Measurements from ENCODE around the gene NKAIN2.
"Not testable (repeated sequence)": the region's sequence is repeated elsewhere in the genome, so short reads cannot be mapped to it uniquely, and the experiment has no call there.

Gene NKAIN2

DNA sequence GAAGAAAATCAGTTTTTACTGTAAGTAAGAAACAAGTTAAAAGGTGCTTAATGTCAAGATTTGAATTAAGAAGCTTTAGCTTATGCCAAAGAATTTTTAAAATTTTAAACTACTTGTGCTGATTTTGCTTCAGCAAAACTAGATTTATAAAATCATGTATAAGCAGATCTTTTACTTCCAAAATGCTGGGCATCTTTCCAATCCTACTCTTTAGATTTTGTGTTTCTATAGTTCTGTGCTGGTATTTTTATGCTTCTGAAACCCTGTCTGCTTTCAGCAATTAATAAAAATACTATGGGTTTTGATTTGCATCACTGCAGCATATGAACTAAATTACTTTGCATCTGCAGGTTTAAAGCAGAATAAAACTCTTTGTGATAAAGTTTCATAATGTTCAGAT, 920.0 kb downstream of the NKAIN2 start:
- no peak for DNase-seq

DNA sequence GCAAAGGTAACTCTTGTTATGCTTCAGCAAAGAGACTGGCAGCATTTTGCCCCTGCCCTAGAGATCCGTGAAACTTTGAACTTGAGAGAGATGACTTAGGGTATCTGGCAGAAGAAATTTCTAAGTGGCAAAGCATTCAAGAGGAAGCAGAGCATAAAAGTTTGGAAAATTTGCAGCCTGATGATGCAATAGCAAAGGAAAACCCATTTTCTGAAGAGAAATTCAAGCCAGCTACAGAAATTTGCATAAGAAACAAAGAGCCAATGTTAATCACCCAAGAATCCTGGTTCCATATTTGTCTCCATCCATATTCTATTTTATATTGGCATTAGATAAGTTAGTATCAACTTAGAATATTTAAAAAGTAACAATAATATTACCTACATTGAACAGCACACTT, 934.1 kb downstream of the NKAIN2 start:
- DNase-seq, result not testable (repeated sequence)

DNA sequence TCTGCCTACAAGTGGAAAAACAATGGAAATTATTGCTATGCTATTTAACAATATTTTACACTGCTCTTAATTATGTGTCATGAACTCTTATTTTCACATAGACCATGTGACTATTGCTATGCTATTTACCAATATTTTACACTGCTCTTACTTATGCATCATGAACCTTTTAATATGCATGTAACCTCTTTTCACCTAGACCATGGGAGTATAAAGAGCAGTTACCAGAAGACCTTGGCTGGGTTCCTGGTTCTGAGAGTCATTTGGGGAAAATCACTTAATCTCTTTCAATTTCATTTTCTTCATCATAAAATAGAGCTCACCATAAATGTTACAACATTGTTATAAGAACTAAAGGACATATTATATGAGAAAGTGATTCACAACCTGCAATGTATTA, 934.8 kb downstream of the NKAIN2 start:
- no peak for DNase-seq

DNA sequence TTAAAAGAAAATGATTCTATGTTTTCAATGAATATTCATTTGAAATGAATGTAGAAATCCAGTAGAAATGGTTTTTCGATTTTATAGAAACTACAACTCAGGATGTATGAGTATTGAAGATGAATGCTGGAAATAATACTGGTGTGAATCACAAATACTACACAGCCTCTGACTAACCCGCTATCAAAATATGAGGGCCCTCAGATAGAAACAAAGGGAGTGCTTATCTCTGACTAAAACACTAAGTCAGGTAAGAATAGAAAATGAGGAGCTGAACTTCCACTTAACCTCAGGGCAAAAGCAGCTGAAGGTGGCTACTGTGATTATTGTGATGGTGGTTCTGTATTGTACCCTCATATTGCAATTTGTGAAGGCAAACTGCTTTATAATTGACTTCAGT, 937.7 kb downstream of the NKAIN2 start:
- no peak for DNase-seq

DNA sequence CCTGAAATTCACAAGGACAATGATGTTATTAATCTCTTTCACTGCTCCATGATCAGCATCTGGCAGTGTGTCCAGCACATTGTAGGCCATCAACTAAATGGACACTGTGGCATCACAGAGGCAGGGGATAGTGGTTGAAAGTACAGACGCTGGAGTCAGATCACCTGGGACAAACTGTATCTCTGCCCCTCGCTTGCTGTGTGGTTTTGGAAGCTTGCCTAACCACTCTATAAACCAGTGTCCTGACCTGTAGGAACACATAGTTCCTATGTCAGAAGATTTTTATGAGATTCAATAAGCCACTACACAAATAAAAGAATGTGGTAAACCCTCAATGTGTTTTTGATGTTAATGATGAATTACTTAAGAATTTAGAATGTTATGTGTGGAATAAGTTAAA, 939.3 kb downstream of the NKAIN2 start:
- no peak for DNase-seq

DNA sequence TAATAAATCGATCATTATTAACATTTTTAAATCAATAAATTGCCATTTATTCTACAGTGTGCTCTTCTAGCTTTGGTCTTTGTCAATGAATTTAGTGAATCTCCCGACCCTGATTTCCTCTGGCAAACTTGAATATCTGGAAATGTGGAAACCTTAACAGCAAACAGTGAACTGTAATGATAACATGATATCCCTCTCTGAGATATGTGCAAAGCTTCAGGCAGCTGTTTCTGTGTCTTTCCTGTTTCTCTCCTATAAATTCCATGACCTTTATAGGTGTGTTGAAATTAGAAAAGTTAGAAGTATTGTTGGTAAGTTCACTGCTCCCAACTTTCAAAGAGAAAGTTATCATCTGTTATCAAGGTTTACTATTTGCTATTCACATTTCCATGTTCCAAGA, 939.8 kb downstream of the NKAIN2 start:
- DNase-seq, result no peak

DNA sequence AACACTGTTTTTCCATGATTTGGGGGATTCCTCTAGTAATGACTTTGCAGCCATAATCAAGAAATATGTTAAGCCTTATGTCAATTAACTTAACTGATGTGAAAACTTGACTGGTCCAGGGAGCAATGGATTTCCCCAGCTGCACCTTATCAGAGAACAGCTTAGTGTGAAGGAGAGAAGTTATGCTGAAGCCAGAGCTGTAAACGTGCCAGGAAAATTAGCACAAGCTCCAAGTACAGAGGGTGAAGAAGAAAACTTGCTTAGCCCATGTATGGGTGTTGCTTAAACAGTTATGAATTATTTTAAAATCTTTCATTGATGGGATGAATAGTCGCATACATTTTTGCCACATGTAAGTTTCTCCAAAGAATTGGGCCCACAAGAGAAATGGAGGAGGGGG, 943.7 kb downstream of the NKAIN2 start:
- no peak for DNase-seq

DNA sequence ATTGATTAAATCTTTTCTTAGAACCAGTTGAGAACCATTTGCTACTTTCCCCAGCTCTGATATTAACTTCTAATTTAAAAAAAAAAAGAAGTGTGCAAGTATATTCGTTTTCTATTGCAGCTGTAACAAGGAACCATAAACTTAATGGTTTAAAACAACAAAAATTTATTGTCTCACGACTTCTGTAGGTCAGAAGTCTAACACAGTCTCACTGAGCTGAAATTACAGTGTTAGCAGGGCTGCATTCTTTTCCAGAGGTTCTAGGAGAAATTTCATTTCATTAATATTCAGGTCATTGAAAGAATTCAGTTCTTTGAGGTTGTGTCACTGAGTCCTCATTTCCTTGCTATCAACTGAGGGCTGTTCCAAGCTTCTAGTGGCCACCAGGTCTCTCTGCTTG, 945.1 kb downstream of the NKAIN2 start:
- DNase-seq, result no peak

DNA sequence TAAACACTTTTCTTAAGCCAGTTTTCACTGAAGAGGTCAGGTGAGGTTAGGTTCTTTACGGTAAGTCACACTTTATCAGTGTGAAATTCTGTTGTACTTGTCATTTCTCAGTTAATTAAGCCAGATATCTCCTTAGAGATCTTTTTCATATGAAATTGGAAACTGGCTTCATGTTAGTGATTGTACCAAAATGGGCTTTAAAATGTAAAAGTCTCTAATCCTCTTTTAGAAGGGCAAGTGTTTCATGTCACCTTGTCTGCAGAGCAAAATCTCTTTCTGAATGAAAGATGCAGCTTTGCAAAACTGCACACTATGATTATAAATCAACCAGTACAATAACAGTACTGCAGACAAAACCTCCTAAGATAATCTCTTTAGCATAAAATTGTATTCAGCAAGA, 949.3 kb downstream of the NKAIN2 start:
- no peak for DNase-seq

DNA sequence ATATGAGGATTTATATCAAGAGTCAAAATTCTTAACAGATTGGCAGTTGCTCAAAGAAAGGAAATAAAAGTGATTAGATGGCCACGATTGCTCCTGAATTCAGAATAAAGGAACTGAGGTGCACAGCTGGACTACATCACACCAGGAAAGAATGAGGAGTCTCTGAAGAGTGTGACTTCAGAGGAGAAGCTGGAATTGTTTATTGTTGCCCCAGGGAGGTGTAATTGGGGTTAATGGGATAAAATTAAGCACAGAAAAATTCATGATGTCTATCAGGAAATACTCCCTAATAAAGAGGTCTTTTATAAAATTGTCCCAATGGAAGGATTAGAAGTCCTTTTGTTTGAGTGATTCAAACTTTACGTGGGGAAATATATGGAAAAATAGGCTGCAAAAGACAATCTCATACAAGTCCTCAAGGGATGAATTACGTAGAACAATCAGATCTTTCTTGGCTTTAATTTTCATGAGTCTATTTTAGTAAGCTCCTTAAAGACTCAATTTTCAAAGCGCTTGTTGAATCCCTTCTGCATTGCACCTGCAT, 950.0 kb downstream of the NKAIN2 start:
- no peak for DNase-seq

DNA sequence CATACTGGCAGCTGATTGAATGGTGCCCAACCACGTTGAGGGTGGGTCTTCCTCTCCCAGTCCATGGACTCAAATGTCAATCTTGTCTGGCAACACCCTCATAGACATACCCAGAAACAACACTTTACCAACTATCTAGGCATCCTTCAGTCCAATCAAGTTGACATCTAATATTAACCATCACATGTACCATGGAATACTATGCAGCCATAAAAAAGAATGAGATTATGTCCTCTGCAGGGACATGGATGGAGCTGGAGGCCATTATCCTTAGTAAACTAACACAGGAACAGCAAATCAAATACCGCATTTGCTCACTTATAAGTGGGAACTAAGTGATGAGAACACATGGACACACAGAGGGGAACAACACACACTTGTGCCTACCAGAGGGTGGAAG, 951.7 kb downstream of the NKAIN2 start:
- DNase-seq, result no peak

DNA sequence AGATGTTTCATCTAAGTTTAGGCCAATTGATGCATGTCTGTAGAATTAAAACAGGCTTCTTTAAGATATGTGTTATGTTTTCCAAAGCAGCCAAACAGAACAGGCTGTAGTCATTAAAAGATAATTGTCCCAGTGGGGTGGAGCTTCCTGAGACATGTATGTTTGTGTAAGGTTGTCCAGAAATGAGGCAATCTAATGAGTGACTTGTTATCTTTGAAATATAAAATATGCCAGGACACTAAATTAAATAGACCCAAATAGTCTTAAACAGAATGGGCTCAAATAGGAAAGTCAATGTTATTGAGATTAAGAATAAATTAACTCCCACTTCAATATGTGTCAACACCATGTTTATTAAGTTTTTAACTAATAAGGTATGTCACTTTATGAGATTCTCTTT, 953.9 kb downstream of the NKAIN2 start:
- no peak for DNase-seq

DNA sequence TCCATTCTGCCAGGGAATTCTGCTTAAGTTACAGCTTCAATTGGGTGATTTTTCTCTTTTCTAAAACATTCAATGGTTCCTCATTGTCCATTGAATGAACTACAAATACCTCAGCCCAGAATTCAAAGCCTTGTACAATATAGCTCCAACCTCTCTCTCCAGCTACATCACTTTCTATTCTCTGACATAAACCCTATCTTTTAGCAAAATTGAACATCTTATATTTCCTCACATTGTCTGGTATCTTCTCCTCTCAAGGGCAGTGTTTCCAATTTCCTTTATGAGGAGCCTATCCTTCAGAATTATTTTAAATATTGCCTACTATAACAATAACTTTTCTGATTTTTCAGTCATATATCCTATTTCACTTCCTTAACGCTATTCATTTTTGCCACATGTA, 955.0 kb downstream of the NKAIN2 start:
- no peak for DNase-seq

DNA sequence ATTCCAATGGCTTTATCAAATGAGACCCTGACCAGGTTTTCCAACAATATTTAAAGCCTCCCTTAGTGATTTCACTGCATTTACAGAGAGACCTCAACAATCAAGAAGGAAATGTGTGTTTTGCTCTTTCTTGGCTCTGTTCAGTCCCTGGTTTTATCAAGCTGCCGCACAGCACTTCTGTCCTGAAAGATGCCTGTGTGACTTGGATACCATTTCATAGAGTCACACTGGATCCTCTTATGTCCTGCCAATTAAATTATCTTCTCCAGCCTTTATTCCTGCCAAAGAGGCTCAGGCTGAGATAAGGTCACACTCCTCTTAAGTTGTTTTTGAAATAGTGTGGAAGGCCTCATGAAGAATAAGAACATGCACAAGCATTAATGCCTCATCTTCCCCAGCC, 961.6 kb downstream of the NKAIN2 start:
- DNase-seq, result no peak

DNA sequence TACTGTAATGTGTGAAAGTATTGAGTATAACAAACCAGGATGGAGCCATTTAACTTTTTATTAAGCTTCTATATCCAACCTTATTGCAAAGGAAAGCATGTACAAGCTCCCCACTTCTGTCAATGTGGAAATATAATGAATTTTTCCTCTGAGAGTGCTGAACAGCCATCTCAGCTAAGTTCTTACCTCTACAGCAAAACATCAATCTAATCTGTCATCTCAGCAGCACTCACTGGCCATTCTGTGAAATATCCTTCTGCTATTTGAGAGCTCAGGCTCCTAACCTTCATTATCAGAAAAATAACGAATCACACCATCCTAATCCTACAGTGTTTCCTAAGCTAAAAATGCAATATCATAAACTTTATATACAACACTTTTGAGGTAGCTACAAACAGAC, 964.6 kb downstream of the NKAIN2 start:
- no peak for DNase-seq

DNA sequence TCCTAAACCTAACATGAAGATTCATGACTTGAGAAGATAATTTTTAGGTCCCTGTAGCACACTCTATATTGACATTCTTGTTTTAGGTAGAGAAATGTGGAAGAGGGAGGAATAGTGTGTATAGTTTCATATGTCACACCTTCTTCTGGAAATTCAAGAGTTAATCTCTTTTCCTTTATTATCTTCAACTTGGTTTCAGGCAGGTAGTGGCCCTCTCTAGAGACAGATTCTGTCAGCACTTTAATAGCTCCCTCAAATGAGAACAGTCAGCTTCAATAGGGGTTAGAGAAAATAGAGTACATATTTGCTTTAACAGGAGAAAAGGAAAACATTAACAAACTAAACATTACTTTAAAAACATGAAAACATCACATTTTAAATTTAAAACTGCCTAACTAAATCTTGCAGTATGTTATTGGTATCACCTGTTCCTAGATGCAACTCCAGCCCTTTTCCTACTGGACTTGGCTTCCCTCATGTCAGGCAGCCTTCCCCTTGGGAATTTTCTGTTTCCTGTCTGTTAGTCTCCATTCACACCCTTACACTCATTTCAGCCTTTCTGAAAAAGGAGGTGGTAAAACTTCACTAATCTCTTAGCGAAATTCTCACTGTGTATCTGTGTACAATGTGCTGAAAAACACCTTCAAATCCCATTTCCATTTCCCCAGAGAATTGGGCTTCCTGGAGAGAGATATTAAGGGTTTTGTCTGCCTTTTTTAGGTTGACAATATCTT, 966.3 kb downstream of the NKAIN2 start:
- DNase-seq, result no peak

DNA sequence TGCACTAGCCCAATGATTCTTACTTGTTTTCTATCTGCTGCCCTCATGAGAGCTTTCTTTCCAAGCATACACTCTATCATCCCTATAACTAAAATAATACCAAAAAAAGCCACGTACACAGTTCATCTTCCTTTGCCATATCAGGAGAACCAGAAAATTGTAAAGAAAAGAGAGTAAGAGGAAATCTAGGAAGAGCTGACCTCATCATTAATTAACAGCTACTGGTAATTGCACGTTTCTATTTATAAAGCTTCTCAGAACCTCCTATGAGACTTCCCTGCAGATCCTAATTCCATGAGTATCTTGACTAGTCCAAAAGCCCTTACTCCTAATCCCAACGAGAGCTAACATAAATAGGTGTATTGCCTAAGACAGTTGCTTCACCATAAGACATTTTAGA, 967.1 kb downstream of the NKAIN2 start:
- no peak for DNase-seq

DNA sequence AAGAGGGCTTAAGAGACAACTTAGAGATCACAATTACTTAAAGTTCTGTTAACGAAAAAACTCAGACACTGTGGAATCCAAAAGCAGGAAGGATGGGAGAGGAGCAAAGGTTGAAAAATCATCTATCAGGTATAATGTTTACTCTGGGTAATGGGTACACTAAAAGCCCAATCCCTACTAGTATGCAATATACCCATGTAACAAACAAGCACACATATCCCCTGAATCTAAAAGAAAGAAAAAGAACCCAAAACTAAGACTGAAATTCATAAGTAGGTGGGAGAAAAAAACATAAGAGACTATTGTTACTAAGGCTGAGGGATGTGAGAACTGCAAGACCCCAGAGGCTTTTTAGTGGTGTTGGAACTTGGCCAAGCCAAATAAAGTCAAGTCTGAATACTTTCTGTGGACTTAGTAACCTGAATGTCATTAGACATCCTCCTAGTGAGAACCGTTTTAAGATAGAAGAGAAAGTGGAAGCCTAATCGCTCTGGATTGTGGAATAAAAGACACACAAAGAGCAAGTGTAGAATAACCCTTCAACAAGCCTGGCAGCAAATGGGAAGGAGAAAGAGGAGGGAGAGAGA, 969.2 kb downstream of the NKAIN2 start:
- DNase-seq, result no peak

DNA sequence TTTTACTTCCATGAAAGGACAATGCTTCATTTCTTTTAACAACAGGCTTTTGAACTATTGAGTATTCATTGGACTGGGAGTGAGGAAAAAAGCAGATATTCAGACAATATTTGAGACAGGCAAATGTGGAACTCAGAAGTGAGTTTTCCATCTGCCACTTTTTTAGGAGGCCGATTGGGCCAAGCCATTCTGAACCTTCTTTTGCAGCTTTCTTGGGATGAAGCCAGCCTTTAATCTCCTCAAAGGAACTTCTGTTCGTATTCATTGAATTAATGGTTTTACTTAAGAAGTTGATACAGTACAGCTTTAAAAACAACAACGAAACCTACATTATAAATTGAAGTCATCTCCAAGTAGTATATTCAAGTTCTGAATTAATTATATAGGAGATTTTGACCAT, 971.5 kb downstream of the NKAIN2 start:
- no peak for DNase-seq

DNA sequence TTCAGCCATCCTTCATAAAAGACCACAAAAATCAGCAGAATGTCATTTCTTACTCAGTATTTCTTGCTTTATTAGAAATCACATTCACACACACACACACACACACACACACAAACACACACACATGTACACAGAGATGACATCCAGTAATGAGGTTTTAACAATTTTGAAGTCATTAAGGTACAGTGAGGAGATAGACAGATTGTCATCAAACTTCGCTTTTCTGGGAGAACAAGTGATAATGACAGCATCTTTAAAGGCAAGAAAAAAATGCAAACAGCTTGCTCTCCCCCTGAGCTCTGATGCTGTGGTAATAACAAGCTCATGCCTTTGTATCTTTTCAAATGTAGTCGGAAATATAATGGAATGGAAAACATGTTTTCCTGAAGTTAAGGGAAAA, 974.2 kb downstream of the NKAIN2 start:
- DNase-seq, result no peak

DNA sequence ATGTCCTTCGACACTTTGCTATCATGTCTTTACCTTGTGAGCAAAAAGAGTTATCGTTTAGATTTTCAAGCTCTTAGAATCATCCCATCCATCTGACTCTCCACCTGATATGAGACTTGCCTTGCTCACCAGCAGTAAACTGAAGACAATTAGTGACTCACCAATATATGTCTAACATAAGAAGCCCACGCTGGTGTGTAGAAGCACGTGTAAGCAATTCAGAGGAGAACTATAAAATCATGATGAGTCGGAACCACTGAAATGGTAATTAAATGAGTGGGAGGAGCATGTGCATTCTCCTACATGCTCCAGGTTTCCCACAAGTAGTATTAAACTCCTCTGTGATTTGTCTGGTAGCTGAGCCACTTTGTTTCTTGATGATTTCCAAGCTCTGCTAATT, 977.0 kb downstream of the NKAIN2 start:
- DNase-seq, result no peak

DNA sequence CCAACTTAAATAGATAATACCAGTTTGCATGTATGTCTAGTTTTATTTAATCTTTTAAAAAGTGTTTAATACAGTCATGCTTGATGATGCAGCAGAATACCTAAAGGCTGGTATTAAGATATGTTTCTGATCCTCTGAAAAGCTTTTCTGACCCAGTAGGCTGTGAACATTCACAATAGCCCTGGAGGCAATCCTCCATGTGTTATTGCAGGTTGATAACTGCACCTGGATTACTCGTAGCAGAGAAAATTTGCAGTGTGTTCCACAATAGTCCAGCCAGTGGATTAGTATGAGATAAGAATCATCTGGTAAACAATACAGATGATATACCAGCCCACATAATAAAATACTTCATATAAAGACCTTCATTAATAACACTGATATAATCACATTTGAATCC, 979.7 kb downstream of the NKAIN2 start:
- DNase-seq, result no peak

DNA sequence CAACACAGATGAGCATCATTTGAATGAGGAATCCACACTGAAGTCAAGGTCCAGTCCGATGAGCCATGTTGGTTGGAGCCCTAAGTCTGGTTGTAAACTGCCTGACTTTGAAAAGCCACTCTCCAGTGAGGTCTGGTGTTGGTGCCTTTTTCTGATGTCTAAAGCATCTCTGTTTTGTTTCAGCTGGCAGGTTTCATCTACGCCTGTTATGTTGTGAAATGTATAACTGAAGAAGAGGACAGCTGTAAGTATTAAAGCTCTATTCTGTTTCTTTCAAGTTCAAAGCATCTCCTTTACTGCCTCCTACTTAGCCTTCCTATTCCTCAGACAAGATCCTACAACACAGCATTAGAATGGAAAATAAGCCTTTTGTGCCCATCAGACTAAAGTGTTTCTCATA, 987.5 kb downstream of the NKAIN2 start:
- DNase-seq, result no peak

DNA sequence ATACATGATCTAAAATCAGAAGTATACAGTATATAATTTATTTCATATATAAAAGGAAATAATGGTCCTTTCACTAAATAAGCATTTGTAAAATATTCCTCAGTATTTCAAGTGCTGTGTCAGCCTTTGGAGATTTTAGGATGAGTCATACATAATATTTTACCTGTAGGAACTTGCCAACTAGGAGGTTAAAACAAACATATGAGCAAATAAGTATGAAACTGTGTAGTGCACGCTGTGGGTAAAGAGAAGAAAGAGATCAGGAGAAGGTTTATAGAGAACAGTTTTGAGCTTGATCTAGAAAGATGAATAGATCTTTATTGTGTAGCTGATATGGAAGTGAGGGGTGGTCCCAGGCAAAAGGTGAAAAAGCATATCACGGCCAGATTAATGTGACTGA, 988.7 kb downstream of the NKAIN2 start:
- DNase-seq, result no peak

DNA sequence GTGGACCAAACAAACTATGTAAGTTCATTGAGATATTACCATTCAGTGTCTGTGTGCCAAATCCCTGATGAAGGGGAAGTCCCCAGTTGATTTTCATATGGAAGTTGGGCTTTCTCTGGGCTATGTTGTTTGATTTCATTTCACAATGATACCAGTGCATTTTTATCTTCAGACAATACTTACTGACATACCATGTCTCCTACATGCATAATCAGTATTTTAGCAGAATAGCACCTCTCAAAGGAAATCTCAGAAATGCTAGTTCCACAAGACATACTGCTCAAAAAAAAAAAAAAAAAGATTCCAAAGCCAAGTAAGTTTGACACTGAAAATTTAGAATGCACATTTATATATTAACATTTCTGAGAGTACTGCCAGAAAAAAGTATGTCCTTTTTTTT, 989.7 kb downstream of the NKAIN2 start:
- DNase-seq, result no peak
